HG02981 (cell line): Measurements from ENCODE around the gene OTOP1.
"Not testable (repeated sequence)": the region's sequence is repeated elsewhere in the genome, so short reads cannot be mapped to it uniquely, and the experiment has no call there.

Experiments used
- ATAC-seq: cut with Tn5 transposase; IDR thresholded peaks from one replicate; pipeline ENCODE4 v1.9.1; 2021; ENCODE audit warnings: mild to moderate bottlenecking, moderate library complexity; ENCODE audit not compliant: unreplicated experiment

Gene OTOP1

DNA sequence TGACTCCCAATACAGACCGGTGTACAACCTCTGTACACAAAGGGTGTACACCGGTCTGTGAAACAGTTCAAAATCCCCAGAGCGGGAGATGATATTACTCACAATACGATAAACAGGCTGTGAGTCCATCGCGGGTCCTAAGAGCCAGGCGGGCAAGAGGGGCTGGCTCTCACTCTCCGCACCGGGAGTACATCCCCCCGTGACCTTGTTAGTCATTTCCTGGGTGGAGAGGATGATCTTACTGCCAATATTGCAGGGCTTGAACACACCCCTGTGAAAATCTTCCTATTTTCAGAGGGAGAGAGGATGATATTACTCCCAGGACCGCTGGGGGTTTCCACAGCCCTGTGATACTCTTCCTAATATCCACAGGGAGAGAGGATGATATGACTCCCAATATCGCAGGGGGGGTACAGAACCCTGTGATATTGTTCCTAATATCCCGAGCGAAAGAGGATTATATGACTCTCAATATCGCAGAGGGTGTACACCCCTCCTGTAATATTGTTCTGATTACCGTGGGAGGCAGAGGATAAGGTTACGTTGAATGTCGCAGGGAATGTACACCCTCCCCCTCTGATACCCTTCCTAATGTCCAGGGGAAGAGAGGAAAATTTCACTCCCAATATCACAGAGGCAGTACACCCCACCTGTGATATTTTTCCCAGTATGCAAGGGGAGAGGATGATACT, 60.9 kb downstream of the OTOP1 start:
- ATAC-seq = not testable (repeated sequence)

DNA sequence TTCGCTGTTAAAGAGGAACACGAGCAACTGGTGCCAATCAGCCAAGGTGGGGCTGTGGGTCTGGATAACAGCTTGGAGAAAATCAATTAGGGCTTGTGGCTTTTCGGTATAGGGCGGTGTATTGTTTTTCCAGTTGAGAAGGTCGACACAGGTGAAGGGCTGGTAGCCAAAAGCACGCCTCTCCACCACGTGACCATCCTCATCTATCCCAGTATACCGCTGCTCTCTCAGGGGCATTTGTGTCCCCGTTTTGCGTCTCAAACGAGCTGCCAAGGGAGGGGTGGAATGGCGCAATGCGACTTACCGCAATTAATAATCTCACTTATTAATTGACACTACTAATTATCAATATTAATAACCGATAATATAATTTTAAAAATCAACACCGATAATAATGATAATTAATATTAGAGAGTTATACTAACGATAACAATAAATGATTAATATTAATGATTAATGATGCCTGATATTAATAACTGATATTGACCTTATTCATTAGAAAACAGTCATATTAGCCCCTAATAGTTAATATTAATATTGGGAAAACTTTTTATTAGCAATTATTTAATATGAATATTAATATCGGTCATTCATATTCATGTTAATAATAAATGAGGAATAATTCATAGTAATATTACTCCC, 62.1 kb downstream of the OTOP1 start:
- ATAC-seq = not testable (repeated sequence)

DNA sequence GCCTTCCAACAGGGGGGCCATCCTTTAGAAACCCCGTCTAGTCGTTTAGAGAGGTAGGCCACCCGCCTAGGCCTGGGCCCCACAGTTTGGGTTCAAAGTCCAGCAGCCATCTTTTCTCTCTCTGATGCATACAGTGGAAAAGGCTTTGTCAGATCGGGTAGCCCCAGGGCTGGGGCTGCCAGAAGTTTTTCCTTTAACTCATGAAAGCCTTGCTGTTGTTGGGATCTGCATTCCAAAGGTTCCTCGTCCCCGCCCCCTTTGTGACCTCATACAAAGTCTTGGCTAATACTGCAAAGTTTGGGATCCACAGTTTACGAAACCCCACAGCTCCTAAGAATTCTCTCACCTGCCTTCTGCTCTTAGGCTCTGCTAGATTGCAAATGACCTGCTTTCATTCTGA, 64.5 kb downstream of the OTOP1 start:
- ATAC-seq = not testable (repeated sequence)

DNA sequence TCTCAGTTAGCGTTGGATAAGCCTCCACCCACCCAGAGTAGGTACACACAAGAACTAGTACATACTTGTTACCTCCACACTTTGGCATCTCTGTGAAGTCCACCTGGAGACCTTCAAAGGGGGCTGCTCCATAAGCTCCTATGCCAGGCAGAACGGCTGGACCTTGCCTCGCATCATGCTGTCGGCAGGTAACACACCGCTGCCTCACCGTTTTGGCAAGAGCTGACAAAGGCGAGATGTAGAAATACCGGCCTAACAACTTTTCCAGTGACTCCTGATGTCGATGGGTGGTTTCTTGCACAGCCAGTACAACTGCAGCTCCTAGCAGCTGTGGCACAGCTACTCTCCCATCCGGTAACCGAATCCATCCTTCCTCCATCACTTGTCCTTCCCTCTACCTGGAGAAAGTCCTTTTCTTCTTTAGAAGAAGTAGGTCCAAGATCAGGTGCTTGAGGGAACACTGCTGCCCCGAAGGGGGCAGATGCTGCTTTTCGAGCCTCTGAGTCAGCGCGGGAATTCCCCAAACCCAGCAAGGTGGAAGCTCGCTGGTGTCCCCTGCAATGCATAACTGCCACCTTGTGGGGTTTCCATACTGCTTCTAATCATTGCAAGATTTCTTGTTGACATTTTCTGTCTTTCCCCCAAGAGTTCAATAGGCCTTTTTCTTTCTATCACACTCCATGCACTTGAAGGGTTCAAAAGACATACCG, 65.6 kb downstream of the OTOP1 start:
- ATAC-seq = not testable (repeated sequence)

DNA sequence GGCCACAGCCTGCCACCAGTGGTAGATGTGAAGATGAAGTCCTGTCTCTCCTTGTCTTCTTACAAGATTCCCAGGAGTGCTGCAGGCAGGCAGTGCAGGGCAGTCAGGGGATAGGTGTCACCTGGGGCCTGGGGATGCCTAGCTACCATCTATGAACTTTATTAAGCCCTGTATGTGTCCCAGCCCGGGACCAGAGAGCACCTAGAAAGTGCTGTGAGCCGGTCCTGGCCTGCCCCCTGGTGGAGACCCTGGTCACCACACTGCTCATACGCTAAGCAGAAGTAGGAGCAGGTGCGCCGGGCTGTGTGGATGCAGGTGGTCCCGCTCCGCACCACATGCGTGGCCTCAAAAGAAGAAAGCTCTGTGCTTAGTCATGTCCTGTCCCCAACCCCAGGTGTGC, 81.1 kb downstream of the OTOP1 start:
- ATAC-seq = not testable (repeated sequence)

DNA sequence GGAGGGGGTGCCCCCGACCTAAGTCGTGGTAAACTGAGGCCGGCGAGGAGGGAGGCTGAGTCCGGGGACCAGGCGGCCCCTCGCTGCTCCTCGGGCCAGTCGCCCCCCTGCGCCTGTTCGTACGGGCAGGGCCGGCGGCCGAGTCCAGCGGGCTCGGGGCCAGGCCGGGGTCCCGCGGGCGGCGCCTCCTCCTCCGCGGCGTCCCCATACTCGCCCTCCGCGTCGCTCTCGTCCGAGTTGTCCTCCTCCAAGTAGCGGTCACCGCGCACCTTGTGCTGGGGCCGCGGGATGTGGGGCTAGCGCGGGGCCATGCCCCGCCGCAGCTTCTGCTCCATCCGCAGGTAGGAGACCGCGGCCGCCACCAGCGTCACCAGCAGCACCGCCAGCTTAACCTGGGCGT, 83.4 kb downstream of the OTOP1 start:
- ATAC-seq = not testable (repeated sequence)

DNA sequence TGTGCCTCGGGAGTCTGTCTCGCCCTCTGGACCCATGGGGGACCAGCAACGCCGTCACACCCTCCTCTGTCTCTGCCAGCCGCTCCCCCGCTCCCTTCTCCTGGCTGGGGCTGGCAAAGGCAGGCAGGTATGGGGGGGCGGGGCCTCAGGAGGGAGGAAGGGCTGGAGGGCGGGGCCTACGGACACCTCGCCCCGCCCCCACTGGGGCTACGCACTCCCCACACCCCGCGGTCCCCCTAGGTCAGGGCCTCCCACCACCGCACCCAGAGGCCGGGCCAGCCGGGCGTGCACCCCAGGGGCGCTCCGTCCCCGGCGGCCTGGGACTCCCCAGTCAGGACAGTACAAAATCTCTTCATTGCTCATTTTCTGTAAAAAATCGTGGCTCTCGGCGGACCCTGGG, 84.0 kb downstream of the OTOP1 start:
- ATAC-seq = not testable (repeated sequence)

DNA sequence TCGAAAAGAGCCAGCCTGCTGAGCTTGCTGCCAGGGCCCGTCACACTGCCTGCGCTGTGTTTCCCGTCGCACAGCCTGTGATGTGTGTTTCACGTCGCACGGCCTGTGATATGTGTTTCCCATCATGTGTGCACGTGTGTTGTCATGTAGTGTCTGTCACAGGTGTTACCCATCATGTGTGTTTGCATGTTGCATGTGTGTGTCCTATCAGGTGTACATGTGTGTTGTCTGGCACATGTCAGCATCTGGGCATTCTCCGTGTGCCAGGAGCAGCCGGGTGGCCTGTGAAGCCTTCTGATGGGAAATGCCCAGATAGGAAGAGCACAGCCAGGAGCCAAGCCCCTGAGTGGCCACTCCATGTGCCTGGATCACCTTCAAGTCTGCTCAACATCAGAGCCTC, 85.5 kb downstream of the OTOP1 start:
- not testable (repeated sequence) for ATAC-seq
